ENCODE results near the gene OR4D2. TPM values are rescaled to one million over a fixed set of nuclear protein-coding genes. Genes with fewer than 3 reads are reported as not detected.

Gene OR4D2
- total RNA-seq, 1 donor from 2014 or later, result not detected

GRCh38 chr17:58202859-58203258 is 36.1 kb downstream of the OR4D2 start:
- no peak for DNase-seq (ENCODE audit: low spot score)
- intact Hi-C loops (cut with DNase I), result no loop called here

GRCh38 chr17:58204796-58205195 is 38.0 kb downstream of the OR4D2 start:
- intact Hi-C loops (cut with DNase I), result no loop called here
- no peak for DNase-seq (ENCODE audit: low spot score)

- intact Hi-C loops (cut with DNase I), result no loop called here
- no peak for DNase-seq (ENCODE audit: low spot score)
Observed at GRCh38 chr17:58205936-58206335, 39.2 kb downstream of the OR4D2 start.

GRCh38 chr17:58207451-58207850 is 40.7 kb downstream of the OR4D2 start:
- intact Hi-C loops (cut with DNase I), result no loop called here

GRCh38 chr17:58208344-58208743 is 41.6 kb downstream of the OR4D2 start:
- intact Hi-C loops (cut with DNase I), result no loop called here
- no peak for DNase-seq (ENCODE audit: low spot score)

More at GRCh38 chr17:58207451-58207850, 40.7 kb downstream of the OR4D2 start:
- DNase-seq (ENCODE audit: low spot score), result no peak

GRCh38 chr17:58210922-58211321 is 44.1 kb downstream of the OR4D2 start:
- intact Hi-C loops (cut with DNase I), result no loop called here
- no peak for DNase-seq (ENCODE audit: low spot score)

GRCh38 chr17:58215685-58216084 is 48.9 kb downstream of the OR4D2 start:
- no peak for DNase-seq (ENCODE audit: low spot score)
- intact Hi-C loops (cut with DNase I), result loop anchor here (5.0 kb wide), 1 partner anchor 137 kb away; the partner anchor contains the start of gene SUPT4H1

GRCh38 chr17:58217766-58218165 is 51.0 kb downstream of the OR4D2 start:
- no peak for DNase-seq (ENCODE audit: low spot score)
- intact Hi-C loops (cut with DNase I), result loop anchor here (5.0 kb wide), 1 partner anchor 135 kb away; the partner anchor contains the start of gene SUPT4H1

- intact Hi-C loops (cut with DNase I), result loop anchor here (5.0 kb wide), 1 partner anchor 133 kb away; the partner anchor contains the start of gene SUPT4H1
- peak; percentile 96 for DNase-seq (ENCODE audit: low spot score)
Observed at GRCh38 chr17:58219007-58219788, 52.4 kb downstream of the OR4D2 start, which contains the start of gene MKS1. Gene MKS1 (minus strand): TSS chr17:58219255. CDS start chr17:58219230, 25 bp downstream.

GRCh38 chr17:58219789-58220183 is 53.0 kb downstream of the OR4D2 start:
- intact Hi-C loops (cut with DNase I), result loop anchor here (5.0 kb wide), 1 partner anchor 133 kb away; the partner anchor contains the start of gene SUPT4H1
- no peak for DNase-seq (ENCODE audit: low spot score)

Other genes starting within 250 kb of the OR4D2 start
- 46.6 TPM for gene CUEDC1, start 211.6 kb upstream of the OR4D2 start, total RNA-seq
- 55.3 TPM for gene VEZF1, start 178.7 kb upstream of the OR4D2 start, total RNA-seq
- gene SRSF1, start 159.7 kb upstream of the OR4D2 start, total RNA-seq, result 105 TPM
- 79.4 TPM for gene DYNLL2, start 83.6 kb upstream of the OR4D2 start, total RNA-seq
- gene OR4D1, start 18.6 kb upstream of the OR4D2 start, total RNA-seq, result not detected
- gene EPX, start 25.7 kb downstream of the OR4D2 start, total RNA-seq, result not detected
- 9.3 TPM for gene MKS1, start 52.3 kb downstream of the OR4D2 start, total RNA-seq
- gene LPO, start 71.6 kb downstream of the OR4D2 start, total RNA-seq, result not detected
- gene MPO, start 114.0 kb downstream of the OR4D2 start, total RNA-seq, result 0.94 TPM
- gene TSPOAP1, start 161.8 kb downstream of the OR4D2 start, total RNA-seq, result 10.7 TPM
- 49.4 TPM for gene SUPT4H1, start 185.2 kb downstream of the OR4D2 start, total RNA-seq

Data from cardiac septum (tissue), 1 donor.